Raji (cell line): Measurements from ENCODE around the gene PRICKLE2.

ENCODE experiments used
- POLR2A ChIP-seq: IDR thresholded peaks from 2 replicates; pipeline ENCODE4 v1.6.1; 2011; ENCODE audit warnings: low read depth, low read length, control low read depth; ENCODE audit not compliant: insufficient read depth

Gene PRICKLE2

DNA sequence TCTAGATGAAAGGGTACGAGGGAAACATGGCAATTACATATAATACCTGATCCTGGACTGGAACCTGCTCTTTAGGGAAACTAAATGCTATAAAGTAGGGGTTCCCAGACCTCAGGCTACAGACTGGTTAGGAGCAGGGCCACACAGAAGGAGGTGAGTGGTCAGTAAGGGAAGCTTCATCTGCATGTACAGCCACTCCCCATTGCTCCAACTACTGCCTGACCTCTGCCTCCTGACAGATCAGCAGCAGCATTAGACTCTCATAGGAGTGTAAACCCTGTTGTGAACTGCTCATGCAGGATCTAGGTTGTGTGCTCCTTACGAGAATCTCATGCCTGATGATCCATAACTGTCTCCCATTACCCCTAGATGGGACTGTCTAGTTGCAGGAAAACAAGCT lies 123.1 kb downstream of the PRICKLE2 start:
- TF ChIP-seq POLR2A, result no peak

DNA sequence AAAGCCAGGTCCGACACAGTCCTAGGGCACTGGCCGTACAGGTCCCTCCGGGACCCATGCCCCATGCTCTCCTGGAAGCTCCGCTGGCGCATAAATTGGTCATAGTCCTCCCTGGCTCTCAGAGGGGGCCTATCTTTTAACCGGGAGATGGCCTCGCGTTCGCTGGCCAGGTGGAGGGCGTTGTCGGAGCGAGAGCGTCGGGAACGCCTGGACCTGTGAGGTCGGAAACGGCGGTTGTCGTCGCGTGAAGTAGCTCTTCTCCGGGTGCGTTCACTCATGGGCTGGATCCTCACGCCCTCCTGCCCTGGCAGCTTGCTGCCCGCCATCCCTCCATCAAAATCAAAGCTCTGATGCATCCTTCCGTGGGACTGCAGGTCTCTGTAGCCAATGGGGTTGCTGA lies 126.0 kb downstream of the PRICKLE2 start:
- TF ChIP-seq POLR2A, result no peak

DNA sequence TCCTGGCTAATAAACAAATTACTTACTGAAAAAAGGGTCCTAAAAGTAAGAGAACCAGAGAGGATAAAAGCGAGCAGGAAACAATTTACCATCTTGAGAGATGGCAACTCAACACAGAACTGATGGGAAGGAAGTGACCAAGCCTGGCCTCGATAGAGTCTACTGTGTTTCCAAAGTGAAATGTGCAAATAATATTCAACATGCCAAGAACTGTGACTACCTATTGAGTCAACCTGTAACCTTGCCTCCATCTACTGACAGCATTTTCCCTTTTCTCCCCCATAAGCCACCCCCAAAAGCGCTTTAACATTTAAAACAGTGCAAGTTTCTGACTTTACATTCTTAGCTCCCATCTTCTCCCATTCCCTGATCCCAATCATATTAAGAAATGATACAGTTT lies 126.6 kb downstream of the PRICKLE2 start:
- no peak for TF ChIP-seq POLR2A

DNA sequence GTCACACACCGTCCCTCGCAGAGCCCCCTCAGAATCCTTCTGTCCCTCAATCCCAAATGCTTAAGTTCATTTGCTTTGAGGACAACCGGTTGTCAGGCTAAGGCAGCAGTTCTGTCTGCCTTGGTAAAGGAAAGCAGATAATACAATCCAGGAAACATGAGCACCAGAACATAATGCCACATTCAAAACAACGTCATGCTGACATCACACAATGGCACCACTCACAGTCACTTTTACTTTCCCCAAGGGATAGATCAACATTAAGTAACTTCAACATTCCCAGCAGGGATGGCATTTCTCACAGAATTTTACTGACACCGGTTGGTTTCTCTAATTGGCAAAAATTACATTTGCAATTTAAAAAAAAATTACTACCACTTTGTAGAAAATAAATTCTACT lies 127.3 kb downstream of the PRICKLE2 start:
- TF ChIP-seq POLR2A, result no peak

DNA sequence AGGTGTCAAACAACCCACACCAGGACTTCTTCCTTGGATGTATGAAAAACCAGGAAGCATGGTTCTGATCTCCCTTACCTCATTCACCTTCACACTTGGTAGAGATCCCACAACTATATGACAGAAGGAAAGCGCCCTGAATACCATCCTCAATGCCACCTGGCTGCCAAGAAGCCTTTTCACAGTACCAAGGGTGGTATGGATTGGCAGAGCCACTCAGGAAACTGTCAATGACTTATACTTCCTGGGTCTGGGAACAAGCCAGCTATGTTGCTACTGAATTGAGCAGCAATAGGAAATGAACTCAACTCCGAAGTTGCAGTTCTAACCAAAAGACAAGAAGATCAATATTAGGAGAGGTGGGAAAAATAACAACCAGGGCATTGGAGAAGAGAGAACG lies 129.5 kb downstream of the PRICKLE2 start:
- TF ChIP-seq POLR2A, result no peak

DNA sequence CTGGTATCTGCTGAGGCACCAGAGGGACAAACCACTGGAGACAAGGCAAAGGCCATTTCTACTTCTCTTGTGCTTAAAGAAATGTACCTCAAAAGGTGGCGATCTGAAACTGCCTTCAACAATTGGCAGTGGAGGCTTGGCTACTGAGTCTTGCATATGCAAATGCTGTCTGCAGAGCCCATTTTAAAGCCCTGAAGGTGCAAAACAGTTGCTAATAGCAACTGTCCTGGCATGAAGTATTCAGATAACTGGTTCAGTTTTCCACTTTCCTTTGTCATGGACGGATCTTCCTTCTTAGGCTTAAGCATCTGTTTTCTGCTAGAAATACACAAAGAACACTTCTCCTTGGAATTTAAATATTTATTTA lies 130.6 kb downstream of the PRICKLE2 start:
- TF ChIP-seq POLR2A, result no peak

DNA sequence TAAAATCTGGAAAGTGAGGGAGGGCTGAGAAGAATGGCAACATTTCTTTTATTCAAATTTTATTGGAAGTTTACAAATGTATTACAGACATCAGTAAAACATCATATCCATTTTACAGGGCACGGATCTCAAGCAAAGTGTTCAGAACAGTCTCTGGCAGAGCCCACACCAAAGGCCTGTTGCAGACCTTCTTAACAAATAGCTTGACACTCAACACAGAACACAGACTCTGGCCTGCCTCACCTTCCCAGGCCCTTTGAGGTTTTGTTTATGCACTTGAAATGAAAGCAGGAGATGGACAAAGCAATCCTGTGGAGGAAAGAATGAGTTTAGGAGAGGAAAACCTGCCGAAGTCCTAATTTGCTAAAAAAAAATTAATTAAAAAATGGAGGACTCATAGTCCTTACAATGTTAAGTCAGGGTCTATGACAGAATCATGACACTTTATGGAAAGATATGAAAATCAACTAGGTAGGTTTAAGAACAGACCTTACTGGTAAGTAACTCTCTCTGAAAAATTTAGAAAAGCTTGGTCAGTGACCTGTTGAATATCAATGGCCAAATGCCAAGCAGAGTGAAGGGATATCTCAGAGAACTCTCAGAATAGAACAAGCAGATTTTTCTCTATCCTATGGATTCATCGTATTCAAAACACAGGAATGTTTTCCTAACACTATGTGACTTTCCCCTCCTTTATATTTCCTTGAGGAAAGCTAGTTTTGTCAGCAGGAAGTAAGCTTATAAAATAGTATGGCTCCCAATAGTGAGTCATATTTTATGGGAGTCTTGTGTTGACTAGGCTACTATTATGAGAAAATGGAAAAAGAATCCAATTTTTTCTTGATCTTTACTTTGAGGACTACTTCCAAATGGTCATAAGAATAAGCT lies 131.2 kb downstream of the PRICKLE2 start:
- TF ChIP-seq POLR2A, result no peak

DNA sequence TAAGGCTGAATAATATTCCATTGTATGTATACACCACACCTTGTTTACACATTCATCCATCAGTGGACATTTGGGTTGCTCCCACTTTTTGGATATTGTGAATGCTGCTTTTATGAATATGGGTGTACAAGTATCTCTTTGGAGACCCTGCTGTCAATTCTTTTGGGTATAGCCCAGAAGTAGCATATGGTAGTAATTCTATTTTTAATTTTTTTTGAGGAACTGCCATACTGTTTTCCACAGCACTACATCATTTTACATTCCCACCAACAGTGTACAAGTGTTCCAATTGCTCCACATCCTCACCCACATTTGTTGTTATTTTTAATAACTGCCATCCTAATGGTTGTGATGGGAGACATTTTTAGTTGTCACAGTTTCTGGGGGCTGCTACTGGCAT lies 132.1 kb downstream of the PRICKLE2 start:
- no peak for TF ChIP-seq POLR2A

DNA sequence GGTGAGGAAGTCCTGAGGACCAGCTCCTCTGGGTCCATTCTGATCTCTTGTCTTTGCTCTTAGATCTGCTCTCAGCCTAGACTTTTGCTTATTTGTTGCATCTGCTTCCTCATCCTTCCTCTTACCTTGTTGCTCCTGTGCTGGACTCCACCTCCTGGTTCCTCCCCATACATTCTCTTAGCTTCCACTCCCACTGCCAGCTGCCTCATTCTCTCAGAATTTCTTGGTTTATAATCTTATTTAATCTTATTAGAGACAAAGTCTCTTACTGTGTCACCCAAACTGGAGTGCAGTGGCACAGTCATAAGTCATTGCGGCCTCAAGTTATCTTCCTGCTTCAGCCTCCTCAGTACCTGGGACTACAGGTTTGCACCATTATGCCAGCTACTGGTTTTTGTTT lies 133.8 kb downstream of the PRICKLE2 start:
- TF ChIP-seq POLR2A, result no peak

DNA sequence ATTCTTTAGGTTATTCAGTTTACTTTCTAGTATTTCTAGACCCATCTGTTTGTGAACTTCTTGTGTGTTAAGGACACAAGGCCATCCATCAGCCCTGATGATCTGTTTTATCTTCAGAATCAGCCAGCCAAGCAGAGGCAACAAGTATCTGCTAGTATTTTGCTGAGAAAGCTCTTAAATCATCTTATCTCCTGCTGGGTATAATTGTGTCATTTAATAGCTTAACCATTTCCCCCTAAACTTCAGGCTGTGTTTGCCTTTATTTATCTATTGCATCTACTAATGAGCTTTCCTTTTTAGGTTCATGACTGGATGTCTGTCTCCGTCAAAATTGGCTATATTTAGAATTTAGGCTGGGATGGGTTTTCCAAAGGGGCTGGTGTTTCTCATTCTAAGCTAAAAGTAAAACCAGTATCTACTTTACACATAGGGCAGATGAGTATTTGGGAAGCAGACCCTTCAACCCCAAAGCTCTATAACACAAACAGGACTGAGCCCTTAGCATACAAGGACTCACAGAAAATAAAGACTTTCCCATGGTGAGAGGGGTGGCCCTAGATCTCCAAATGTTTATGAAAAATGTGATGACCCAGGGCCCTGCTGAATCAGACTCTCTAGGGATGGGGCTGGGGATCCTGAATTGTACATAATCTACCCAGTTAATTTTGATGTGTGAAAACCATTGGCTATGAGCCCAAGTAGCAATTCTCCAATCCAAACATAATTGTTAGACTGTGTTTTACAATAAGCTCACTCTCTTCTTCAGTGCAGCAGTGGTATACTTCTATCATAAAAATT lies 136.7 kb downstream of the PRICKLE2 start:
- TF ChIP-seq POLR2A, result no peak

DNA sequence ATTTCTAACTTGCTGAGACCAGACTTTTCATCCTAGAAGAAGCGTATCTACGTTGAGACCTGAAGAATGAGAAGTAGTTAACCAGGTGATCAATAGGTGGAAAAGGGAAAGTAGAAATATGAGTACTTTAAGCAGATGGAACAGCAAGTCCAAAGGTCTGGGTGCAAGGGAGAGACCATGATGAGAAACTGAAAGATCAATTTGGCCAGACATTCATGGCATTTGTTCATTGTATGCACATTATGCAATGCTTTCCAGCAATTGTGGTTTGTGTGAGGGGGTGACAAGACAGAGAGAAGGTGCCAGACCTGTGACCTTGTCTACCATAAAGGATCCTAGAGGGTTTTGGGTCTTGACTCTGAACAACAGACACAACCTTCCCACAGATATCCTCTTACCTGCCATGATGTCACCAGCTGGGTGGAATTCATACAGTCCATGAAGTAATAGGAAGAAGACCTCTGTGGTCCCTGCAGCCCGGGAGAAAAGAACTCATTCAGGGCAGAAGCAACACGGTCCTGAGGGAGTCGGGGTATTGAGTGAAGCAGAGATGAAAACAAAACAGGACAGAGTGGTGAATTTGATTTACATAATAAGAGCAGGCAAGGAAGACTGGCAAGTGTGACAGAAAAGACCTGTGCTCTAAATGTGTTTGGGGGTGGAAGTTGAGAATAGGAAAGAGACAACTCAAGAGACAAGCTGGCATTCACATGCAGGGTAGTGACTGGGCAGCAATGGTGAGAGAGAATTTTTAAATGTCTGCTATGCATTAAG lies 138.6 kb downstream of the PRICKLE2 start:
- no peak for TF ChIP-seq POLR2A

DNA sequence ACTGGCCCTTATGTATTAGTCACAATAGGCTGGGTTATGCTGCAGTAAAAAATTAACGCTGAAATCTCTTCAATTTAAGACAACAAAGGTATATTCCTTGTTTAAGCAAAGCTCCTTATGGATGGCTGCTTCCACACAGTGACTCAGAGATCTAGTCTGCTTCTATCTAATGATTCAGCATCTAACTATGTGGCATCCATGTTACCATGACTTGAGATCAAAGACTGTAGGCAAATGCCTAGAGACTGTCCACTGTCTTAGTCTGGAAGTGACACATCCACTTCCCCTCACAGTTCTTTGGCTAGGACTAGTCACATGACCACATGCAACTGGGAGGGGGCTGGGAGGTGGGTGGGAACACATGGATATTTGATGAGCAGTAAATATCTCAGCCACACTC lies 140.6 kb downstream of the PRICKLE2 start:
- no peak for TF ChIP-seq POLR2A

DNA sequence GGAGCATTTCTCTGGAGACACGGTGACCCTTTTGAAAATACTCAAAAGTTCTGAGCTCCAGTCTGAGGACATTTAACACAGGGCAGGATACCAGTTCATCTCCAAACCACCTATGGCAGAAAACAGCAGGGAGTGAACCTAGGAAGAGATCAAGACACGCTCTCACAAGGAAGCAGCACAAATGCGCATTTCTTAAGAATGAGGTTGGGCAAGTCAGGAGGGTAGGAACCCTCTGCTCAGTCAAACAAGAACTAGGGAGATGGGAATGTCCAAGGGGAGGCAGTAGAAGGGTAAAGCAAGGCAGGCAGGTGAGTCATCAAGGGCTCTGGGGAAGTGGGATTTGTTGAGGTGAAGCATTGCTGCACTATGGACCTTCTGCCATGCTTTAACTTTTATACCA lies 141.7 kb downstream of the PRICKLE2 start:
- TF ChIP-seq POLR2A, result no peak

DNA sequence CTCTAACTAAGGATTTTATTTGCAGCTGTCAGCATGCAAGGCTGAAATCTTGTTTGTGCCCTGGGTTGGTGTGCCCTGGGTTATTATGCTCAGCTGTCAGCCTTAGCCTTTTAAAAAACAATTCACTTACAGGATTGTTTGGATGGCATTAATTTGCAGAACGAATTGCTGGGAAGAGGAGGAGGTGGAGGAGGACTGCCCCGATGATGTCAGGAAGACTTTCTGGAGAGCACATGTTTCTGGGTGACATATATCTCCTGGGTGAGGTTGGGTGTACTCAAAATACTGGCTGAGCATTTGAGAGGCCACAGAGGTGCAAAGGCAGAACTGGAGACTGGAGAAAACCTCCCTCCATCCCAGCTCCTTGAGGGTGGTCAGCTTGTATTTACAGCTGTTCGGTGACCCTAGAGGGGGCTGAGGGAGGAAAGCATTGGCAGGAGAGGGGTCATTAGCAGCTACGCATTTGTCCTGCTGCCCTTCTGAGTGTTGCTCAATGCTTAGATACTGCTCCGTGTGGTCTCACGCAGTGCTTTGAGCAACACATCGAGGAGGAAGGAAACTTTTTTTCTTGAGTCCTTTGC lies 142.2 kb downstream of the PRICKLE2 start:
- no peak for TF ChIP-seq POLR2A

DNA sequence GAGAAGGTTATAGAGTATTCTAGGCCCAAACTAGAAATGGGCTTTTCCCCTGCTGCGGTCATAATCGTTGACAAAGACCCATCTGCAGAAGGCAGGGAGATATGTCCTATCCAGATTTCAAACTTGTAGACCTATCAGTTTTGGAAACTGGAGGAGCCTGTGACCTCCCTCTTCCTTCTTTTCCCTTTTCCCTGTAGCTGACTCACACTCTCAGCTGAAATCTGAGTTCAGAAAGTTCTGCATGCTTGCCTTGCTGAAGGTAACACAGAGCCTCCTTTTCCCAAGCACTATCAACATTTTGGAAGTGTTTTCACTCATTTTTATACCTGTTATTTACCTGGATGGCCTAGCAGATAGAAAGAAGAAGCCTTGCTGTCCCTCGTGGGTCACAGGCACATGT lies 142.9 kb downstream of the PRICKLE2 start:
- no peak for TF ChIP-seq POLR2A
